Lower leg skin (tissue), 3 donors: Measurements from ENCODE around the gene VANGL2.

Experiments
- POLR2A ChIP-seq, 2 donors: fragments of 450-650 bp; IDR thresholded peaks; one replicate each; pipeline ENCODE4 v1.6.1; 2016 to 2017; ENCODE audit warnings: antibody characterized with exemption in 2 of 2, mild to moderate bottlenecking in 1 of 2, moderate library complexity in 1 of 2
- TF ChIP-seq, protein P1 (sequence below), 3 donors: fragments of 450-650 bp; IDR thresholded peaks; one replicate each; pipeline ENCODE4 v1.5.1; 2016; ENCODE audit warnings: antibody characterized with exemption in 3 of 3, mild to moderate bottlenecking in 3 of 3, moderate library complexity in 2 of 3

DNA sequence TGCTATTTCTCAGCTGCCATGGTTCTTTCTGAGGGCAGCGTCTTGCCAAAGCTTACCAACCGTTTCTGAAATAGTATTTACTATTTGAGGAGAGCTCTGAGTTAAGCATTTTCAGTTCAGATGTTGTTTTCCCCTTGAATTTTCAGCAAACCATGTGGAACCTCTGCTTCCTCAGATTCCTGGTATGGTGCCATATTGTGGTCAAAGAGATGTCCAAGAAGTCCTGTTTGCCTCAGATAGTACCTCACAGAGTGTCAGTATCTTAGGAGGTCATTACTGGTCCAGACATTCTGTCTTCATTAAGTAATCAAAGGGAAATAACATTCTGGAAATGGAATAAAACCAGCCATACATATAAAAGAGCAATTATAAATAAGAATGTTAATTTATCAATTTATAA, 36.6 kb downstream of the VANGL2 start:
- TF ChIP-seq, protein P1, sequence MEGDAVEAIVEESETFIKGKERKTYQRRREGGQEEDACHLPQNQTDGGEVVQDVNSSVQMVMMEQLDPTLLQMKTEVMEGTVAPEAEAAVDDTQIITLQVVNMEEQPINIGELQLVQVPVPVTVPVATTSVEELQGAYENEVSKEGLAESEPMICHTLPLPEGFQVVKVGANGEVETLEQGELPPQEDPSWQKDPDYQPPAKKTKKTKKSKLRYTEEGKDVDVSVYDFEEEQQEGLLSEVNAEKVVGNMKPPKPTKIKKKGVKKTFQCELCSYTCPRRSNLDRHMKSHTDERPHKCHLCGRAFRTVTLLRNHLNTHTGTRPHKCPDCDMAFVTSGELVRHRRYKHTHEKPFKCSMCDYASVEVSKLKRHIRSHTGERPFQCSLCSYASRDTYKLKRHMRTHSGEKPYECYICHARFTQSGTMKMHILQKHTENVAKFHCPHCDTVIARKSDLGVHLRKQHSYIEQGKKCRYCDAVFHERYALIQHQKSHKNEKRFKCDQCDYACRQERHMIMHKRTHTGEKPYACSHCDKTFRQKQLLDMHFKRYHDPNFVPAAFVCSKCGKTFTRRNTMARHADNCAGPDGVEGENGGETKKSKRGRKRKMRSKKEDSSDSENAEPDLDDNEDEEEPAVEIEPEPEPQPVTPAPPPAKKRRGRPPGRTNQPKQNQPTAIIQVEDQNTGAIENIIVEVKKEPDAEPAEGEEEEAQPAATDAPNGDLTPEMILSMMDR (IDR thresholded peaks at IDR 0.05) = no peak
- TF ChIP-seq POLR2A (IDR thresholded peaks at IDR 0.05) = no peak
